GM23248 (cell line): ENCODE results near the gene SFMBT1.

Source experiments
- EZH2 ChIP-seq: fragments of 200-600 bp; sonication (generic); IDR thresholded peaks from 2 replicates; pipeline ENCODE4 v1.6.1; 2018; ENCODE audit warnings: antibody characterized with exemption, mild to moderate bottlenecking; ENCODE audit not compliant: insufficient read depth, poor library complexity, severe bottlenecking
- EZH2phosphoT487 ChIP-seq: fragments of 200-600 bp; sonication (generic); IDR thresholded peaks from 2 replicates; pipeline ENCODE4 v1.6.1; 2018; ENCODE audit warnings: antibody characterized with exemption, moderate library complexity, mild to moderate bottlenecking, low read depth; ENCODE audit not compliant: insufficient read depth

DNA sequence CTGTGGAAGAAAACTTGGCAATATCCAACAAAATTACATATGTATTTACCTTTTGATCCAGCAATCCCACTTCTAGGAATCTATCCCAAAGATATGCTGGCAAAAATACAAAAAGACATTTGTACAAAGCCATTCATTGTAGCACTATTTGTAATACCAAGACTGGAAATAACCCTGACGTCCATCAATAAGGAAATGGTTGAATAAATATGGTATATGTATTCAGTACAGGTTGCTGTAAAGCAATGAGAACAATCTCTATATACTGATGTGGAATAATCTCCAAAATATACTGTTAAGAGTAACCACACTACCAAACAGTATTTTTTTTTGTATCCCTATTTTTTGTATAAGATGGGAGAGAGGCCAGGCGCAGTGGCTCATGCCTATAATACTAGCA lies 83.7 kb downstream of the SFMBT1 start:
- TF ChIP-seq EZH2 (no peak), EZH2phosphoT487 (no peak)
